ENCODE data around the gene CFAP46.

- TF ChIP-seq EZH2 (IDR thresholded peaks at IDR 0.05; ENCODE audit: insufficient read depth, poor library complexity, severe bottlenecking) (no peak), EZH2phosphoT487 (IDR thresholded peaks at IDR 0.05; ENCODE audit: insufficient read depth, low read depth) (no peak)
Measured at GRCh38 chr10:132989476-132990415, 47.4 kb upstream of the CFAP46 start.

All from GM23248 (cell line).